Osteocyte (in vitro differentiated cells): ENCODE results near the gene SIL1. TPM values are rescaled to one million over a fixed set of nuclear protein-coding genes. Genes with fewer than 3 reads are reported as not detected.

Experiments
- DNase-seq: peaks from one replicate; pipeline ENCODE4 v3.0.0; 2021; ENCODE audit warnings: mixed read lengths; ENCODE audit not compliant: unreplicated experiment; ENCODE audit errors: extremely low spot score
- H3K27ac Mint-ChIP-seq: one replicate; pipeline ENCODE4 v1.8.0; 2021; ENCODE audit warnings: mild to moderate bottlenecking, mixed read lengths; ENCODE audit not compliant: unreplicated experiment
- H3K27me3 Mint-ChIP-seq: one replicate; pipeline ENCODE4 v1.8.0; 2021; ENCODE audit warnings: mixed read lengths; ENCODE audit not compliant: unreplicated experiment
- H3K36me3 Mint-ChIP-seq: one replicate; pipeline ENCODE4 v1.8.0; 2021; ENCODE audit warnings: mixed read lengths; ENCODE audit not compliant: unreplicated experiment
- H3K4me1 Mint-ChIP-seq: one replicate; pipeline ENCODE4 v1.8.0; 2021; ENCODE audit warnings: mixed read lengths; ENCODE audit not compliant: unreplicated experiment
- H3K4me3 Mint-ChIP-seq: one replicate; pipeline ENCODE4 v1.8.0; 2021; ENCODE audit warnings: mild to moderate bottlenecking, moderate library complexity, mixed read lengths; ENCODE audit not compliant: unreplicated experiment
- H3K9me3 Mint-ChIP-seq: one replicate; pipeline ENCODE4 v1.8.0; 2021; ENCODE audit warnings: mixed read lengths; ENCODE audit not compliant: unreplicated experiment
- total RNA-seq: library from RNA; stranded (reverse); gene quantifications from 2 replicates; pipeline ENCODE4 v1.2.1, GENCODE V29; 2021
- TF ChIP-seq, protein P1 (sequence below): fragments of 200-600 bp; sonication (generic); IDR thresholded peaks from 2 replicates; pipeline ENCODE4 v1.5.0; 2021; ENCODE audit warnings: antibody characterized with exemption, mild to moderate bottlenecking, moderate library complexity

The SIL1 gene
- total RNA-seq, 1 donor from 2014 or later, result 58.4 TPM

DNA sequence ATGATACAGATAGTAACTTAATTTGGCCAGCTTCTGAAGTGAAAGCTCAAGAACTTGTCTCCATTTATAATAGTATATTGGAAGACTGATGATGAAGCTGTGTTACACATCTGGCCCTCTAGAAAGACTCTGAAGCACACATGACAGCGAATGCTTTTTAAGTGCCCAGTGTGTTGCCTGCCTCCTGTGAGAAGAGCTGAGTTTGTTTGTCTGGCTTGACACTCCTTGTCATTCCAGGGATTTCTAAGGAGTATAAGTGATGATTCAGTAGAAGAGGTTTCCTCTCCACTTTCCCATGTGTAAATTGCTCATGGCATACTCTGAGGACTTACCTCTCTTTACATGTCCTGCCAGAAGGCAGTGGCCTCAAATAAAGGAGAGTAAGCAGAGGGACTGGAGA lies 292.6 kb downstream of the SIL1 start:
- Mint-ChIP-seq H3K36me3 (peaks cover 68% of the 10 kb centered on the region), H3K27me3 (no peaks in the 10 kb centered on the region), H3K4me3 (no peak overlapping the region), H3K9me3 (no peaks in the 10 kb centered on the region), H3K4me1 (peaks cover 33% of the 10 kb centered on the region), H3K27ac (no peak overlapping the region)
- DNase-seq, result no peak
- TF ChIP-seq, protein P1, sequence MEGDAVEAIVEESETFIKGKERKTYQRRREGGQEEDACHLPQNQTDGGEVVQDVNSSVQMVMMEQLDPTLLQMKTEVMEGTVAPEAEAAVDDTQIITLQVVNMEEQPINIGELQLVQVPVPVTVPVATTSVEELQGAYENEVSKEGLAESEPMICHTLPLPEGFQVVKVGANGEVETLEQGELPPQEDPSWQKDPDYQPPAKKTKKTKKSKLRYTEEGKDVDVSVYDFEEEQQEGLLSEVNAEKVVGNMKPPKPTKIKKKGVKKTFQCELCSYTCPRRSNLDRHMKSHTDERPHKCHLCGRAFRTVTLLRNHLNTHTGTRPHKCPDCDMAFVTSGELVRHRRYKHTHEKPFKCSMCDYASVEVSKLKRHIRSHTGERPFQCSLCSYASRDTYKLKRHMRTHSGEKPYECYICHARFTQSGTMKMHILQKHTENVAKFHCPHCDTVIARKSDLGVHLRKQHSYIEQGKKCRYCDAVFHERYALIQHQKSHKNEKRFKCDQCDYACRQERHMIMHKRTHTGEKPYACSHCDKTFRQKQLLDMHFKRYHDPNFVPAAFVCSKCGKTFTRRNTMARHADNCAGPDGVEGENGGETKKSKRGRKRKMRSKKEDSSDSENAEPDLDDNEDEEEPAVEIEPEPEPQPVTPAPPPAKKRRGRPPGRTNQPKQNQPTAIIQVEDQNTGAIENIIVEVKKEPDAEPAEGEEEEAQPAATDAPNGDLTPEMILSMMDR, result no peak

- Mint-ChIP-seq H3K9me3 (peaks cover 7% of the 10 kb centered on the region), H3K27me3 (no peaks in the 10 kb centered on the region), H3K4me3 (no peak overlapping the region), H3K36me3 (peaks cover 61% of the 10 kb centered on the region), H3K4me1 (peaks cover 46% of the 10 kb centered on the region), H3K27ac (peak overlapping the region; percentile 40)
- DNase-seq, result no peak
- TF ChIP-seq, protein P1, result no peak
These were observed 294.9 kb downstream of the SIL1 start for GRCh38 chr5:138903130-138903775.

GRCh38 chr5:138901716-138902115 lies 296.5 kb downstream of the SIL1 start:
- Mint-ChIP-seq H3K4me3 (no peak overlapping the region), H3K4me1 (peaks cover 56% of the 10 kb centered on the region), H3K36me3 (peaks cover 55% of the 10 kb centered on the region), H3K27me3 (no peaks in the 10 kb centered on the region), H3K27ac (peak overlapping the region; percentile 82), H3K9me3 (peaks cover 7% of the 10 kb centered on the region)
- TF ChIP-seq, protein P1, result no peak
- DNase-seq, result no peak

DNA sequence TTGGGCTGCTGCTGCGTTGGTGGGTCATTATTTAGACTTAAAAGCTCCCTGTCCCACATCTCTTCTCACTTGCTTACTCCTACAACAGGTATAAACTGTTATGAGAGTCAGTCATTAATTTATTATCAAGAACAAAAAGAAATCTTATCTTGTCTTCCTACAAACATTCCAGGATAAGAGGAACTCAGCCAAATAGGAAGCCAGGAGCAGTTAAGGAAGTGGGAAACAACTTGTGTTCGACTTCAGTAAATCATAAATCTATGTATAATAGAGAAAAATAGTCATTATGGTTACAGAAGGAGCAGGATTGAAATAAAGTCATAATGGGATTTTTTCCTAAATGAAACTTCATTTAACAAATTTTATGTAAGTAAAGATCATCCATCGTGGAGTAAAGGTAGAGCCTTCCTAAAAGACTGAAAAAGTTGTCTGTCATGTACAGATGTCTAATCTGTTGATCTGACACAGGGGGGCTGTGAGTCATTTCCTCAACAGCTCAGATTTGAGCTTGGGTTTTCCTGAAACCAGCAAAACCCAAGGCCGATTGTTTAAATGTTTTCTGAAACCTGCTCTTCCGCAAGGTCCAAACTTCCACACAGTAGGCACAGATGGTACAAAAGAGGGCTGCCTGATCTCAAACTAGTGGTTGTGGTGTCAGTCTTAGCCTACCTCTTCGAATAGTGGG lies 297.7 kb downstream of the SIL1 start:
- Mint-ChIP-seq H3K4me1 (peaks cover 53% of the 10 kb centered on the region), H3K27ac (peak overlapping the region; percentile 82), H3K9me3 (peaks cover 7% of the 10 kb centered on the region), H3K27me3 (no peaks in the 10 kb centered on the region), H3K4me3 (no peak overlapping the region), H3K36me3 (peaks cover 49% of the 10 kb centered on the region)
- no peak for DNase-seq
- TF ChIP-seq, protein P1, result no peak

DNA sequence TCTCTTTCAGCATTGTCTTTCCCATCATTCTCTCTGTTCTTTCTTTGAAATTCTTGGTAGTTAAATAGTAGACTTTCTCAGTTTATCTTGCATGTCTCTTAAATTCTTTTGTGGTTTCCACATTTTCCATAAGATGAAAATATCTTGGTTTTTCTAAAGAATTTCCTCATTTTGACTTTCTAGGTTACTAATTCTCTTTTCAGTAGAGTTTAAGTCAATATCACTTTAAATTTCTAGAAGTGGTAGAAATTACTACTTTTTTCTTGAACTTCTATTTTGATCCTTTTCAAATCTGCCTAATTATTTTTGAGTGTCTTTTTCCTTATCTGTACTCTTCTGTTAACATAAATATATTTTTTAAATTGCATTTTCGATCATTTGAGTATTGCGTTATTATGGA lies 299.4 kb downstream of the SIL1 start:
- peaks cover 7% of the 10 kb centered on the region for H3K9me3 Mint-ChIP-seq
- peaks cover 44% of the 10 kb centered on the region for H3K36me3 Mint-ChIP-seq
- peaks cover 49% of the 10 kb centered on the region for H3K4me1 Mint-ChIP-seq
- no peak overlapping the region for H3K4me3 Mint-ChIP-seq
- no peak for DNase-seq
- no peaks in the 10 kb centered on the region for H3K27me3 Mint-ChIP-seq
- TF ChIP-seq, protein P1, result no peak
- H3K27ac Mint-ChIP-seq, result no peak overlapping the region
